H1 (cell line): ENCODE data around the gene SCAF1. TPM values are rescaled to one million over a fixed set of nuclear protein-coding genes. Genes with fewer than 3 reads are reported as not detected.
A peak's percentile ranks its signal among the peaks of the same experiment; 100 is the strongest.

Experiments
- CTCF ChIA-PET: fragments of 300-600 bp; sonication (Branson Sonifier 250); formaldehyde crosslinking; loops from one replicate; lab custom pipeline; 2021; ENCODE audit not compliant: partially characterized antibody; lab: Charles Lee
- POLR2A ChIA-PET: fragments of 300-600 bp; sonication (Branson Sonifier 250); formaldehyde crosslinking; loops from one replicate; lab custom pipeline; 2021; ENCODE audit warnings: inconsistent platforms; ENCODE audit not compliant: partially characterized antibody; lab: Charles Lee
- DNase-seq, 2 experiments: peaks; one replicate each; pipeline versions ENCODE4 v3.0.0 to v3.0.0-alpha.2; 2010 to 2022; ENCODE audit warnings: low spot score in 2 of 2, low read depth in 1 of 2, mixed read lengths in 1 of 2
- FAIRE-seq: peaks from 2 replicates; lab custom pipeline; 2011; peaks lifted over from hg19 to GRCh38; lab: Jason Lieb, UNC
- H2AFZ ChIP-seq: 2 replicates; pipeline ENCODE4 v1.8.1; 2012; ENCODE audit warnings: low read length, inconsistent platforms
- H2AK5ac ChIP-seq: 2 replicates; pipeline ENCODE4 v1.6.1; 2013; ENCODE audit warnings: low read depth, low read length
- H2BK120ac ChIP-seq: replicated peaks from 2 replicates; pipeline ENCODE3; 2013; ENCODE audit warnings: low read depth, low read length, inconsistent platforms
- H2BK12ac ChIP-seq: 2 replicates; pipeline ENCODE4 v1.6.1; 2013; ENCODE audit warnings: low read depth, low read length
- H2BK15ac ChIP-seq: 2 replicates; pipeline ENCODE4 v1.6.1; 2013; ENCODE audit warnings: low read length
- H2BK20ac ChIP-seq: 2 replicates; pipeline ENCODE4 v1.6.1; 2013; ENCODE audit warnings: low read length
- H2BK5ac ChIP-seq: 2 replicates; pipeline ENCODE4 v1.6.1; 2013; ENCODE audit warnings: low read depth, low read length
- H3K14ac ChIP-seq: 2 replicates; pipeline ENCODE4 v1.6.1; 2013; ENCODE audit warnings: inconsistent platforms; ENCODE audit not compliant: insufficient read length
- H3K18ac ChIP-seq: 2 replicates; pipeline ENCODE4 v1.6.1; 2013; ENCODE audit warnings: low read length; ENCODE audit errors: extremely low read depth
- H3K23ac ChIP-seq: 2 replicates; pipeline ENCODE4 v1.6.1; 2013; ENCODE audit warnings: inconsistent platforms; ENCODE audit not compliant: insufficient read length
- H3K23me2 ChIP-seq: 2 replicates; pipeline ENCODE4 v1.6.1; 2013; ENCODE audit warnings: low read depth, low read length
- H3K27ac ChIP-seq: 2 replicates; pipeline ENCODE4 v1.6.1; 2011; ENCODE audit warnings: low read depth, low read length, inconsistent platforms
- H3K27me3 ChIP-seq, 4 experiments: replicated peaks in 1 of 4; 1 replicate in 1 of 4; 2 replicates in 3 of 4; pipeline versions ENCODE4 v1.6.1 to v1.8.1; 2011 to 2013; ENCODE audit warnings: low read length in 3 of 4, mild to moderate bottlenecking in 3 of 4, inconsistent platforms in 2 of 4, mixed read lengths in 2 of 4, moderate library complexity in 1 of 4; ENCODE audit not compliant: control insufficient read depth in 3 of 4, insufficient read depth in 3 of 4; ENCODE audit errors: extremely low read depth in 1 of 4
- H3K36me3 ChIP-seq, 4 experiments: 2 replicates each; pipeline versions ENCODE4 v1.6.1 to v1.8.1; 2011 to 2013; ENCODE audit warnings: mild to moderate bottlenecking in 4 of 4, low read length in 3 of 4, moderate library complexity in 2 of 4, control low read depth in 1 of 4, inconsistent platforms in 1 of 4; ENCODE audit not compliant: insufficient read depth in 4 of 4, control insufficient read depth in 2 of 4
- H3K4ac ChIP-seq: replicated peaks from 2 replicates; pipeline ENCODE3; 2013; ENCODE audit warnings: low read length, low read depth, mixed read lengths, inconsistent platforms; ENCODE audit not compliant: insufficient read length
- H3K4me1 ChIP-seq, 4 experiments: replicated peaks in 1 of 4; 1 replicate in 1 of 4; 2 replicates in 3 of 4; pipeline versions ENCODE4 v1.6.1 to v1.8.1; 2011 to 2013; ENCODE audit warnings: low read length in 3 of 4, inconsistent platforms in 2 of 4, mixed read lengths in 1 of 4; ENCODE audit not compliant: insufficient read depth in 4 of 4, control insufficient read depth in 3 of 4
- H3K4me2 ChIP-seq, 2 experiments: 2 replicates each; pipeline versions ENCODE4 v1.6.1 to v1.8.1; 2011 to 2013; ENCODE audit warnings: low read depth in 2 of 2, low read length in 2 of 2, control low read depth in 1 of 2, inconsistent platforms in 1 of 2, mild to moderate bottlenecking in 1 of 2; ENCODE audit not compliant: insufficient read depth in 1 of 2
- H3K4me3 ChIP-seq, 4 experiments: fragments of 200-600, 300-600 bp in 1 of 4; sonication (generic), shearing (Covaris generic), sonication (Bioruptor Twin) in 1 of 4; 2 replicates each; pipeline versions ENCODE4 v1.5.1 to v1.8.1; 2011 to 2016; ENCODE audit warnings: low read length in 4 of 4, low read depth in 3 of 4, control low read depth in 2 of 4, inconsistent platforms in 2 of 4, mild to moderate bottlenecking in 2 of 4, mixed read lengths in 1 of 4, moderate library complexity in 1 of 4; ENCODE audit not compliant: insufficient read depth in 2 of 4; ENCODE audit errors: extremely low read depth in 1 of 4
- H3K56ac ChIP-seq: replicated peaks from 2 replicates; pipeline ENCODE3; 2013; ENCODE audit warnings: low read depth, mild to moderate bottlenecking, mixed read lengths, low read length, inconsistent platforms; ENCODE audit not compliant: insufficient read length
- H3K79me1 ChIP-seq: 2 replicates; pipeline ENCODE4 v1.6.1; 2013; ENCODE audit warnings: low read depth, low read length, control low read depth
- H3K79me2 ChIP-seq, 2 experiments: 2 replicates each; pipeline versions ENCODE4 v1.6.1 to v1.8.1; 2012 to 2013; ENCODE audit warnings: low read length in 2 of 2, mild to moderate bottlenecking in 2 of 2, inconsistent platforms in 1 of 2; ENCODE audit not compliant: insufficient read depth in 2 of 2, control insufficient read depth in 1 of 2
- H3K9ac ChIP-seq, 4 experiments: replicated peaks in 1 of 4; 1 replicate in 1 of 4; 2 replicates in 3 of 4; pipeline versions ENCODE4 v1.6.1 to v1.8.1; 2011 to 2013; ENCODE audit warnings: low read depth in 3 of 4, low read length in 3 of 4, control low read depth in 2 of 4, mild to moderate bottlenecking in 2 of 4, moderate library complexity in 2 of 4, inconsistent platforms in 1 of 4; ENCODE audit errors: extremely low read depth in 1 of 4
- H3K9me3 ChIP-seq, 2 experiments: 2 replicates each; pipeline versions ENCODE4 v1.6.1 to v1.8.1; 2012 to 2013; ENCODE audit warnings: mild to moderate bottlenecking in 2 of 2, moderate library complexity in 2 of 2, control low read depth in 1 of 2, inconsistent platforms in 1 of 2, low read depth in 1 of 2, low read length in 1 of 2, mixed read lengths in 1 of 2; ENCODE audit not compliant: insufficient read depth in 2 of 2
- H4K20me1 ChIP-seq, 2 experiments: replicated peaks in 1 of 2; 2 replicates each; pipeline versions ENCODE3 to v1.8.1; 2011 to 2013; ENCODE audit warnings: inconsistent platforms in 2 of 2, low read length in 2 of 2, mild to moderate bottlenecking in 1 of 2; ENCODE audit not compliant: insufficient read depth in 2 of 2, control insufficient read depth in 1 of 2
- H4K5ac ChIP-seq: 2 replicates; pipeline ENCODE4 v1.6.1; 2013; ENCODE audit warnings: low read length, low read depth, mixed read lengths, inconsistent platforms; ENCODE audit not compliant: insufficient read length
- H4K8ac ChIP-seq: 2 replicates; pipeline ENCODE4 v1.8.0; 2013; ENCODE audit warnings: mild to moderate bottlenecking, moderate library complexity, low read length, inconsistent platforms; ENCODE audit not compliant: insufficient read depth; ENCODE audit errors: extremely low read depth
- H4K91ac ChIP-seq: replicated peaks from 2 replicates; pipeline ENCODE3; 2013; ENCODE audit warnings: low read length, mixed read lengths, inconsistent platforms; ENCODE audit not compliant: insufficient read length
- ATF2 ChIP-seq: IDR thresholded peaks from 2 replicates; pipeline ENCODE4 v1.6.1; 2012; ENCODE audit warnings: low read length, inconsistent platforms
- BACH1 ChIP-seq: IDR thresholded peaks from 2 replicates; pipeline ENCODE4 v1.6.1; 2012; ENCODE audit warnings: low read length, improper control_type of control experiment
- CBX5 ChIP-seq: fragments of 300-800, 300-1000 bp; sonication (generic); IDR thresholded peaks from 2 replicates; pipeline ENCODE4 v1.7.1; 2016; ENCODE audit warnings: antibody characterized with exemption, low read length, low read depth
- CREB1 ChIP-seq: IDR thresholded peaks from 2 replicates; pipeline ENCODE4 v1.6.1; 2012; ENCODE audit warnings: inconsistent platforms
- EP300 ChIP-seq, 2 experiments: IDR thresholded peaks; 1 replicate in 1 of 2; 2 replicates in 1 of 2; pipeline ENCODE4 v1.6.1; 2011 to 2012; ENCODE audit warnings: low read depth in 2 of 2, low read length in 2 of 2, mild to moderate bottlenecking in 2 of 2, borderline replicate concordance in 1 of 2, inconsistent platforms in 1 of 2, moderate library complexity in 1 of 2
- FOSL1 ChIP-seq: IDR thresholded peaks from 2 replicates; pipeline ENCODE4 v1.6.1; 2011; ENCODE audit warnings: mild to moderate bottlenecking, low read depth, low read length, moderate library complexity; ENCODE audit not compliant: insufficient read depth
- RAD21 ChIP-seq, 2 experiments: IDR thresholded peaks in 1 of 2; conservative IDR thresholded peaks in 1 of 2; 2 replicates each; pipeline ENCODE4 v1.6.1; 2011; ENCODE audit warnings: low read depth in 2 of 2, low read length in 2 of 2, improper control_type of control experiment in 1 of 2, inconsistent platforms in 1 of 2, mild to moderate bottlenecking in 1 of 2, moderate library complexity in 1 of 2
- SIRT6 ChIP-seq: IDR thresholded peaks from one replicate; pipeline ENCODE4 v1.7.1; 2012; ENCODE audit warnings: low read length, inconsistent platforms
- ZNF274 ChIP-seq: IDR thresholded peaks from 2 replicates; pipeline ENCODE4 v1.7.0; 2012; ENCODE audit warnings: low read length, borderline replicate concordance; ENCODE audit errors: extremely low read depth
- WGBS, 2 experiments: shearing (Covaris generic) in 1 of 2; methylation state at CpG; one replicate each; pipeline versions ENCODE4 v1.1.6 to v1.1.7; 2013 to 2015; ENCODE audit warnings: low lambda C conversion rate in 2 of 2, mixed read lengths in 2 of 2, inconsistent platforms in 1 of 2, low coverage in 1 of 2, missing lambda C conversion rate in 1 of 2; ENCODE audit not compliant: insufficient replicate concordance in 2 of 2, insufficient coverage in 1 of 2, insufficient read length in 1 of 2; ENCODE audit errors: extremely low coverage in 1 of 2, missing lambda C conversion rate in 1 of 2; 5-methylcytosine and 5-hydroxymethylcytosine counted together
- polyA plus RNA-seq, 7 experiments: library from polyadenylated mRNA; depleted of rRNA in 3 of 7; stranded (reverse) in 5 of 7; unstranded in 2 of 7; fragments of >200 nt in 5 of 7; fragments of 200-250 nt in 2 of 7; gene quantifications; 1 replicate in 5 of 7; 2 replicates in 1 of 7; 4 replicates in 1 of 7; pipeline versions ENCODE4 v1.2.1 to v1.2.3, GENCODE V29; 2011 to 2013; ENCODE audit warnings: missing spikeins in 2 of 7, mixed read lengths in 2 of 7
- total RNA-seq: library from RNA; stranded (reverse); fragmentation: NEBNext Ultra II Directional; extraction: Animal tissue kit (Norgen Biotek cat#: 25700); gene quantifications from 2 replicates; pipeline ENCODE4 v1.2.1, GENCODE V29; 2021

The SCAF1 gene
- total and polyA plus RNA-seq, 2 of the 8 experiments (the other 6 are each of a cell fraction or from before 2014, with no cell fraction given): 9.7 to 81.7 TPM

GRCh38 chr19:49640113-49640898 lies 1.7 kb upstream of the SCAF1 start, which contains the start of gene RRAS:
RRAS (minus strand) TSS chr19:49640143; CDS start chr19:49640098, 45 bp downstream.
- Histone ChIP-seq H3K4me3 (peak within 1 kb of the TSS; percentile 38 to 72 (median 66)), H3K18ac (peak within 1 kb of the TSS; percentile 83), H3K56ac (peak within 1 kb of the TSS; percentile 32), H2BK120ac (no peak within 1 kb of the TSS), H2BK20ac (no peak within 1 kb of the TSS; the same call in 1 of the 2 replicates), H3K4ac (no peak within 1 kb of the TSS), H3K9ac (peak within 1 kb of the TSS; percentile 55 to 86 (median 76)), H4K8ac (peak within 1 kb of the TSS; percentile 81; the same call in 1 of the 2 replicates), H3K9me3 (no peaks in the 10 kb centered on the region), H2AFZ (no peak within 1 kb of the TSS), H2AK5ac (no peak within 1 kb of the TSS), H3K79me1 (peaks cover 14% of the 10 kb centered on the region), H4K5ac (peak within 1 kb of the TSS; percentile 31), H3K14ac (no peak within 1 kb of the TSS), H3K27ac (peak within 1 kb of the TSS; percentile 93), H3K4me2 (peak within 1 kb of the TSS; percentile 87 to 89), H2BK5ac (peak within 1 kb of the TSS; percentile 82), H3K79me2 (peaks cover 10 to 29% of the 10 kb centered on the region in 2 experiments), H4K20me1 (peaks cover 3 to 15% of the 10 kb centered on the region in 2 experiments), H4K91ac (peak within 1 kb of the TSS; percentile 52), H2BK15ac (0 out of 2 replicates have a peak within 1 kb of the TSS, but pooled peaks have one; percentile 72), H2BK12ac (0 out of 2 replicates have a peak within 1 kb of the TSS, but pooled peaks have one; percentile 50), H3K23me2 (peaks cover 7% of the 10 kb centered on the region), H3K36me3 (no peaks in the 10 kb centered on the region), H3K23ac (no peak within 1 kb of the TSS), H3K27me3 (no peaks in the 10 kb centered on the region), H3K4me1 (peaks cover 2 to 27% (median 15%) of the 10 kb centered on the region in 4 experiments)
- FAIRE-seq: peak; percentile 93
- CTCF ChIA-PET: interaction anchor here (0.9 to 1.9 kb wide), 6 partner anchors 9 to 134 kb away, joined by 3 to 9 read pairs (median 4); no protein-coding TSS in a partner anchor
- WGBS, 2 experiments: 0% methylated on average over 37 of the region's 51 CpGs; no CpG with 5 or more reads in 1 of the 2 experiments
- DNase-seq: peak; percentile 100
- POLR2A ChIA-PET: interaction anchor here (0.6 to 50.7 kb wide), 18 partner anchors 10 to 236 kb away, joined by 3 to 840 read pairs (median 4); partner anchors contain the start of genes BCL2L12, CPT1C, IRF3 and NOSIP
- no peak for TF ChIP-seq ZNF274
- no peak for TF ChIP-seq FOSL1
- TF ChIP-seq BACH1: no peak
- no peak for TF ChIP-seq RAD21 (IDR thresholded peaks at IDR 0.05 in 1 of 2, conservative IDR thresholded peaks at IDR 0.05 in 1 of 2; ENCODE audit: low read depth in 2 of 2, low read length in 2 of 2)
- no peak; the same call in 1 of the 2 replicates for TF ChIP-seq CREB1
- TF ChIP-seq EP300 (IDR thresholded peaks at IDR 0.05; ENCODE audit: borderline replicate concordance in 1 of 2, low read depth in 2 of 2, low read length in 2 of 2): peak in 1 of 2 experiments; percentile 64; a peak in 2 of 3 replicates
- 0 out of 2 replicates have a peak, but pooled peaks have one; percentile 66 for TF ChIP-seq ATF2
- TF ChIP-seq SIRT6: no peak
- no peak for TF ChIP-seq CBX5
